Spleen (tissue), 11 donors: ENCODE measurements around the gene KCNH8. TPM values are rescaled to one million over a fixed set of nuclear protein-coding genes. Genes with fewer than 3 reads are reported as not detected.

Experiments used
- DNase-seq: peaks from one replicate; pipeline ENCODE4 v3.0.0-alpha.2; 2020
- H3K27ac ChIP-seq, 8 donors: fragments of 200-600 bp; sonication (generic) in 7 of 8; 1 replicate in 4 of 8; 2 replicates in 4 of 8; pipeline versions ENCODE4 v1.5.0 to v1.8.0; 2016 to 2021; ENCODE audit warnings: inconsistent platforms in 4 of 8, mild to moderate bottlenecking in 4 of 8, moderate library complexity in 1 of 8
- H3K27me3 ChIP-seq, 7 donors: fragments of 200-600 bp; sonication (generic) in 6 of 7; replicated peaks in 1 of 7; 1 replicate in 4 of 7; 2 replicates in 3 of 7; pipeline versions ENCODE4 v1.5.0 to v1.8.0; 2016 to 2021; ENCODE audit warnings: inconsistent platforms in 3 of 7, mild to moderate bottlenecking in 1 of 7
- H3K36me3 ChIP-seq, 6 donors: fragments of 200-600 bp; sonication (generic) in 5 of 6; 1 replicate in 4 of 6; 2 replicates in 2 of 6; pipeline versions ENCODE4 v1.5.0 to v1.8.0; 2016 to 2021; ENCODE audit warnings: inconsistent platforms in 2 of 6
- H3K4me1 ChIP-seq, 6 donors: fragments of 200-600 bp; sonication (generic) in 5 of 6; 1 replicate in 3 of 6; 2 replicates in 3 of 6; pipeline versions ENCODE4 v1.5.0 to v1.8.0; 2016 to 2021; ENCODE audit warnings: inconsistent platforms in 3 of 6
- H3K4me3 ChIP-seq, 8 donors: fragments of 200-600 bp; sonication (generic) in 7 of 8; 1 replicate in 4 of 8; 2 replicates in 4 of 8; pipeline versions ENCODE4 v1.5.0 to v1.8.0; 2016 to 2021; ENCODE audit warnings: inconsistent platforms in 4 of 8, mild to moderate bottlenecking in 4 of 8, moderate library complexity in 2 of 8
- H3K9me3 ChIP-seq, 8 donors: fragments of 200-600 bp; sonication (generic) in 7 of 8; 1 replicate in 4 of 8; 2 replicates in 4 of 8; pipeline versions ENCODE4 v1.5.0 to v1.8.0; 2016 to 2021; ENCODE audit warnings: inconsistent platforms in 4 of 8
- POLR2A ChIP-seq, 3 donors: fragments of 450-650 bp; IDR thresholded peaks; one replicate each; pipeline ENCODE4 v1.5.1; 2017; ENCODE audit warnings: antibody characterized with exemption in 3 of 3, mild to moderate bottlenecking in 1 of 3
- POLR2AphosphoS5 ChIP-seq, 3 donors: sonication (generic); formaldehyde crosslinking; IDR thresholded peaks; one replicate each; pipeline ENCODE4 v1.5.1; 2017; ENCODE audit warnings: antibody characterized with exemption in 3 of 3
- WGBS, 5 donors: extraction: QIAGEN DNeasy Blood & Tissue Kit in 3 of 5; methylation state at CpG; one replicate each; pipeline versions ENCODE4 v1.1.5 to v1.1.7; 2013 to 2018; 5-methylcytosine and 5-hydroxymethylcytosine counted together
- intact Hi-C: fragments of 100-400 bp; cut with DNase I; formaldehyde crosslinking; loops from one replicate; pipeline ENCODE4 v1.15.0; 2023; ENCODE audit warnings: low total_unique reads
- polyA plus RNA-seq, 3 donors: library from polyadenylated mRNA; stranded (reverse); fragments of 200-250 nt; gene quantifications; one replicate each; pipeline ENCODE4 v1.2.1, GENCODE V29; 2013
- total RNA-seq, 7 donors: library from RNA; depleted of rRNA in 3 of 7; stranded (reverse); fragments of >200 nt in 3 of 7; fragmentation: NEBNext Ultra II Directional in 4 of 7; extraction: Animal tissue kit (Norgen Biotek cat#: 25700) in 4 of 7; gene quantifications; one replicate each; pipeline versions ENCODE4 v1.1.0 to v1.2.1, GENCODE V29; 2016 to 2021
- TF ChIP-seq, protein P1 (sequence below), 11 experiments: fragments of 200-600 bp in 7 of 11; fragments of 450-650 bp in 4 of 11; sonication (generic) in 4 of 11; IDR thresholded peaks in 8 of 11; conservative IDR thresholded peaks in 3 of 11; 1 replicate in 7 of 11; 2 replicates in 4 of 11; pipeline versions ENCODE4 v1.4.0 to v1.8.0; 2016 to 2021; ENCODE audit warnings: antibody characterized with exemption in 11 of 11, inconsistent platforms in 4 of 11, mild to moderate bottlenecking in 1 of 11
- donor health status: healthy with polysubstance abuse.
- donor health status: DM: no; HTN: no; CAD: no; lungs with moderate emphysema.
- donor health status: DM: no; HTN: no; CAD: no.
- donor health status: Bipolar disorder and iron deficiency.
- donor health status: healthy.
- donor health status: DM: no; HTN: no; CAD: no.
- donor health status: DM: yes; HTN: yes; CAD: no.

Gene KCNH8
- total and polyA plus RNA-seq, 10 donors: 0.70 to 3.1 (median 2.2) TPM

DNA sequence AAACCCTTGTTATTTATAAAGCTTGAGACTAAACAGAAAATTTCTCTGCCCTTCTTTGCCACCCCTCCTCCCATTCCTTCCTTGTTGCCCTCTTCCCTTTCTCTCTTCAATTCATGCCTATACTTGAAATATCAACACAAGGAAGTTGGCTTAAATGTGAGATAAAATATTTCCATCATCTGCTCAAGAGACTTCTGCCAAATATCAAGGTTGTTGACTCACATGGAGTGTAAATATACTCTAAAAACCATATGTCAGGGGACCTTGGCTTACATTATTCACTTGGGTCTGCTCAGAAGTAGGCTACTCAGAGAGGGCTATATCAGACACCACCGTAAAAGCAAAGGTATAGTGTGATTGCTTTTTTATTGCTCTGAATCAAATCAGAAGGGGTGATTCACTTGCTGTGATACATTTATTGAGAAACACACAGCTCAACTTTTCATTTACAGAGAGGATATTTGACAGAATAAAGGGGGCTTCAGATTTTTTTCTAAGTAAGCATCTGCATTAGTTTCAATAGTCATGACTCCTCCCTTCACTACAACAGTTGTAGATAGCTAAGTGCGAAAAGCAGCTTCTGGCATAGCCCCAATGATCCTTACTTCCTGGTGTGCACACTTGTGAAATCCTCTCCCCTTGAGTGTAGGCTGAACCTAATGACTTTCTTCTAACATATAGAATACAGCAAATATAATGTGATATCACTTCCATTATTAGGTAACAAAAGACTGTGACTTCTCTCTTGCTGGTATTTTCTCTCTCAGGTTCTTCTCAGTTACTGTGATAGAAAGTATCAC lies 399.6 kb downstream of the KCNH8 start:
- TF ChIP-seq, protein P1, sequence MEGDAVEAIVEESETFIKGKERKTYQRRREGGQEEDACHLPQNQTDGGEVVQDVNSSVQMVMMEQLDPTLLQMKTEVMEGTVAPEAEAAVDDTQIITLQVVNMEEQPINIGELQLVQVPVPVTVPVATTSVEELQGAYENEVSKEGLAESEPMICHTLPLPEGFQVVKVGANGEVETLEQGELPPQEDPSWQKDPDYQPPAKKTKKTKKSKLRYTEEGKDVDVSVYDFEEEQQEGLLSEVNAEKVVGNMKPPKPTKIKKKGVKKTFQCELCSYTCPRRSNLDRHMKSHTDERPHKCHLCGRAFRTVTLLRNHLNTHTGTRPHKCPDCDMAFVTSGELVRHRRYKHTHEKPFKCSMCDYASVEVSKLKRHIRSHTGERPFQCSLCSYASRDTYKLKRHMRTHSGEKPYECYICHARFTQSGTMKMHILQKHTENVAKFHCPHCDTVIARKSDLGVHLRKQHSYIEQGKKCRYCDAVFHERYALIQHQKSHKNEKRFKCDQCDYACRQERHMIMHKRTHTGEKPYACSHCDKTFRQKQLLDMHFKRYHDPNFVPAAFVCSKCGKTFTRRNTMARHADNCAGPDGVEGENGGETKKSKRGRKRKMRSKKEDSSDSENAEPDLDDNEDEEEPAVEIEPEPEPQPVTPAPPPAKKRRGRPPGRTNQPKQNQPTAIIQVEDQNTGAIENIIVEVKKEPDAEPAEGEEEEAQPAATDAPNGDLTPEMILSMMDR (IDR thresholded peaks at IDR 0.05 in 8 of 11, conservative IDR thresholded peaks at IDR 0.05 in 3 of 11): no peak
- TF ChIP-seq POLR2A (IDR thresholded peaks at IDR 0.05) (no peak), POLR2AphosphoS5 (IDR thresholded peaks at IDR 0.05) (no peak)
- WGBS, 5 donors: 73 to 84% (median 76%) methylated on average over 2 of the region's 2 CpGs

DNA sequence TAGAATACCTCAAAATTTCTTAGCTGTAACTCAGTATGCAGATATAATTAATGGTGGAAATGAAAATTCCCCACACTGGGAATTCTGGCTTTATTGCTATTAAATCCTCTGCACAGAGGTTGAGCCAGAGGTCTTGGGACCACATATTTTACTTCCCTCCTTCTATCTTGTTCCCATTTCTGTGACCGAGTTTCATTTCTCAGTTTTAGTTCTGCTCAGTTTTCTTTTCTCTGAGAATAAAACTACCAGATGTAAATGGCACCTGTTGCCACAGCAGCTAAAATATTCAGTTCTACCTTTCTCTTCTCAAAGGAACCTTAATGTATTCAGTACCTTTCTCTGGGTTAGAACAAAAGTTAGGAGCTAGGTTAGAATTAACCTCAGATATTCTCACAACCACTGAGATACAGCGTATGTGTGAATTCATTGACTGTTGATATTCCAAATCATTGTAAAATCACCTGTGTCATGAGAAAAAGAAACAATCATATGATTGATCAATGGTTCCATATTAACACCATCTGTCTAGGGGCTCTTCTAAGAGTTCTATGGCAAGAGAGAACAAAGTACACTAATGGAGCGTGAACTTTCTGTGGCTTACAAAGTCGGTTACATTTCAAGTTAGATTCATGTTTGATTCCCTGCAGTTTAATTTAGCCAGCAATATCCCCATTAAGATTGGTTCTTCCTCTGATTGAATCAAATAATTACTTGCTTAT lies 411.6 kb downstream of the KCNH8 start:
- Histone ChIP-seq H3K4me1 (peaks cover 0 to 18% (median 2%) of the 10 kb centered on the region in 6 donors), H3K36me3 (no peaks in the 10 kb centered on the region), H3K4me3 (no peak overlapping the region), H3K27ac (peak overlapping the region in 5 of 8 donors; percentile 30 to 68 (median 59)), H3K27me3 (no peaks in the 10 kb centered on the region), H3K9me3 (peaks cover 0 to 9% (median 0%) of the 10 kb centered on the region in 8 donors)
- WGBS, 5 donors: 49 to 60% (median 53%) methylated on average over 4 of the region's 4 CpGs
- no peak for DNase-seq
- TF ChIP-seq, protein P1 (IDR thresholded peaks at IDR 0.05 in 8 of 11, conservative IDR thresholded peaks at IDR 0.05 in 3 of 11): no peak
- no peak for TF ChIP-seq POLR2A (IDR thresholded peaks at IDR 0.05)
- TF ChIP-seq POLR2AphosphoS5 (IDR thresholded peaks at IDR 0.05): no peak
- intact Hi-C loops: no loop called here

More for the DNA sequence above, 399.6 kb downstream of the KCNH8 start:
- H3K36me3 ChIP-seq: no peaks in the 10 kb centered on the region
- H3K4me1 ChIP-seq: peaks cover 0 to 15% (median 3%) of the 10 kb centered on the region in 6 donors
- H3K4me3 ChIP-seq: no peak overlapping the region
- intact Hi-C loops: no loop called here
- no peaks in the 10 kb centered on the region for H3K27me3 ChIP-seq
- peaks cover 0 to 20% (median 0%) of the 10 kb centered on the region in 8 donors for H3K9me3 ChIP-seq
- no peak for DNase-seq
- no peak overlapping the region for H3K27ac ChIP-seq

DNA sequence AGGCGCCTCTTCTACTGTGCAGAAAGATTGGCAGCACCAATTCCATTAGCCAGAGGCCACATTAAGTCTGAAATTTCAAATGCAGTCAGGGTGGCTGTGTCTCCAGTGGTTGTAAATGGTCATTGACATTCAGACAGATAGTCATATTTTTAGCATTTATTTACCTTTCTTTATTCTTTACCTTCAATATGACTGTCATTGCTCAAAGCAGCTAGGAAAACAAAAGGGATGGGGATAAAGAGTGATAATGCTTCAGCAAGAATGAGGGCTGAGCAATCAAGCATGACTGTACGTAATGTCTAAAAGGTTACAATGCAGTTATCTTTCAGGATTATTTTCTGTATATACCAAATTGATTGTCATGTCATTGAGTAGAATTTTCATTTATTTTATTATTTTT lies 425.3 kb downstream of the KCNH8 start:
- intact Hi-C loops: no loop called here
- WGBS, 5 donors: 80 to 95% (median 84%) methylated on average over 2 of the region's 2 CpGs

More for the DNA sequence above, 425.3 kb downstream of the KCNH8 start:
- no peak for DNase-seq
- TF ChIP-seq, protein P1 (IDR thresholded peaks at IDR 0.05 in 8 of 11, conservative IDR thresholded peaks at IDR 0.05 in 3 of 11): no peak
- no peak for TF ChIP-seq POLR2A (IDR thresholded peaks at IDR 0.05)
- no peak for TF ChIP-seq POLR2AphosphoS5 (IDR thresholded peaks at IDR 0.05)
- Histone ChIP-seq H3K27me3 (no peaks in the 10 kb centered on the region), H3K4me1 (no peaks in the 10 kb centered on the region), H3K9me3 (peaks cover 0 to 12% (median 3%) of the 10 kb centered on the region in 8 donors), H3K36me3 (no peaks in the 10 kb centered on the region), H3K4me3 (no peak overlapping the region), H3K27ac (no peak overlapping the region)
